Adrenal gland (tissue), 5 donors: ENCODE measurements around the gene S100A13.

Experiments
- CTCF ChIP-seq, 6 experiments: fragments of 450-650 bp in 4 of 6; fragments of 200-600 bp in 2 of 6; sonication (generic) in 1 of 6; IDR thresholded peaks; 1 replicate in 5 of 6; 2 replicates in 1 of 6; pipeline versions ENCODE4 v1.5.1 to v1.8.0; 2016 to 2021; ENCODE audit warnings: antibody characterized with exemption in 6 of 6, mild to moderate bottlenecking in 2 of 6, moderate library complexity in 1 of 6
- POLR2A ChIP-seq, 2 donors: fragments of 450-650 bp; IDR thresholded peaks; one replicate each; pipeline ENCODE4 v1.6.1; 2017; ENCODE audit warnings: antibody characterized with exemption in 2 of 2, mild to moderate bottlenecking in 2 of 2, moderate library complexity in 1 of 2
- donor health status: DM: no; HTN: no; CAD: no.

GRCh38 chr1:153569465-153569864 is 57.8 kb downstream of the S100A13 start:
- TF ChIP-seq CTCF (IDR thresholded peaks at IDR 0.05) (no peak), POLR2A (IDR thresholded peaks at IDR 0.05) (no peak)
